HG03159 (cell line): Measurements from ENCODE around the gene PARD3.
"Not testable (repeated sequence)": the region's sequence is repeated elsewhere in the genome, so short reads cannot be mapped to it uniquely, and the experiment has no call there.

Experiments
- ATAC-seq: cut with Tn5 transposase; IDR thresholded peaks from one replicate; pipeline ENCODE4 v1.9.1; 2021; ENCODE audit warnings: mild to moderate bottlenecking, moderate library complexity; ENCODE audit not compliant: unreplicated experiment

Gene PARD3

GRCh38 chr10:34800624-34801023 lies 14.5 kb downstream of the PARD3 start:
- ATAC-seq, result no peak

GRCh38 chr10:34798654-34799053 lies 16.4 kb downstream of the PARD3 start:
- no peak for ATAC-seq

- no peak for ATAC-seq
Observed at GRCh38 chr10:34797155-34797554, 17.9 kb downstream of the PARD3 start.

- ATAC-seq, result no peak
Observed at GRCh38 chr10:34796133-34796532, 19.0 kb downstream of the PARD3 start.

GRCh38 chr10:34795334-34795733 lies 19.8 kb downstream of the PARD3 start:
- ATAC-seq, result no peak

GRCh38 chr10:34794835-34795234 lies 20.3 kb downstream of the PARD3 start:
- no peak for ATAC-seq

- not testable (repeated sequence) for ATAC-seq
Observed at GRCh38 chr10:34793581-34793980, 21.5 kb downstream of the PARD3 start.

- ATAC-seq, result no peak
Observed at GRCh38 chr10:34792881-34793280, 22.2 kb downstream of the PARD3 start.

GRCh38 chr10:34791947-34792346 lies 23.1 kb downstream of the PARD3 start:
- ATAC-seq, result no peak

- no peak for ATAC-seq
Observed at GRCh38 chr10:34791228-34791627, 23.9 kb downstream of the PARD3 start.

GRCh38 chr10:34789966-34790506 lies 25.1 kb downstream of the PARD3 start:
- no peak for ATAC-seq

- ATAC-seq, result no peak
Observed at GRCh38 chr10:34786464-34786863, 28.6 kb downstream of the PARD3 start.

GRCh38 chr10:34781711-34782110 lies 33.4 kb downstream of the PARD3 start:
- ATAC-seq, result no peak

GRCh38 chr10:34780818-34781380 lies 34.2 kb downstream of the PARD3 start:
- peak; percentile 82 for ATAC-seq

GRCh38 chr10:34778237-34778636 lies 36.9 kb downstream of the PARD3 start:
- no peak for ATAC-seq

GRCh38 chr10:34776090-34776690 lies 38.9 kb downstream of the PARD3 start:
- ATAC-seq, result no peak

- ATAC-seq, result no peak
Observed at GRCh38 chr10:34775044-34775637, 40.0 kb downstream of the PARD3 start.

- no peak for ATAC-seq
Observed at GRCh38 chr10:34773636-34774630, 41.2 kb downstream of the PARD3 start.

- no peak for ATAC-seq
Observed at GRCh38 chr10:34771525-34771924, 43.6 kb downstream of the PARD3 start.

- ATAC-seq, result no peak
Observed at GRCh38 chr10:34771106-34771505, 44.0 kb downstream of the PARD3 start.

GRCh38 chr10:34769899-34770298 lies 45.2 kb downstream of the PARD3 start:
- ATAC-seq, result no peak
